CD14-positive monocyte (primary cell): Measurements from ENCODE around the gene PKLR. TPM values are rescaled to one million over a fixed set of nuclear protein-coding genes. Genes with fewer than 3 reads are reported as not detected.

Source experiments
- DNase-seq, 3 donors: peaks; one replicate each; pipeline ENCODE4 v3.0.0-alpha.2; 2011 to 2022
- H2AFZ ChIP-seq: 2 replicates; pipeline ENCODE4 v1.6.0; 2012; ENCODE audit warnings: mild to moderate bottlenecking, low read depth, low read length, inconsistent platforms; ENCODE audit not compliant: insufficient read depth, poor library complexity, severe bottlenecking
- H3K27ac ChIP-seq, 2 donors: 1 replicate in 1 of 2; 2 replicates in 1 of 2; pipeline ENCODE4 v1.5.1; 2012 to 2013; ENCODE audit warnings: low read length in 2 of 2, control low read depth in 1 of 2, inconsistent platforms in 1 of 2, low read depth in 1 of 2, mild to moderate bottlenecking in 1 of 2
- H3K27me3 ChIP-seq, 2 donors: one replicate each; pipeline versions ENCODE4 v1.6.0 to v1.6.1; 2011 to 2013; ENCODE audit warnings: low read length in 2 of 2; ENCODE audit not compliant: control insufficient read depth in 2 of 2, insufficient read depth in 2 of 2
- H3K36me3 ChIP-seq, 2 donors: replicated peaks in 1 of 2; 1 replicate in 1 of 2; 2 replicates in 1 of 2; pipeline versions ENCODE4 v1.5.1 to v1.6.1; 2012 to 2013; ENCODE audit warnings: low read length in 2 of 2, control low read depth in 1 of 2, inconsistent platforms in 1 of 2, mild to moderate bottlenecking in 1 of 2; ENCODE audit not compliant: insufficient read depth in 2 of 2, control insufficient read depth in 1 of 2
- H3K4me1 ChIP-seq, 2 donors: 1 replicate in 1 of 2; 2 replicates in 1 of 2; pipeline versions ENCODE4 v1.5.1 to v1.6.1; 2012 to 2013; ENCODE audit warnings: low read length in 2 of 2, control low read depth in 1 of 2, inconsistent platforms in 1 of 2, mild to moderate bottlenecking in 1 of 2, moderate library complexity in 1 of 2; ENCODE audit not compliant: insufficient read depth in 2 of 2, control insufficient read depth in 1 of 2
- H3K4me2 ChIP-seq: replicated peaks from 2 replicates; pipeline ENCODE3; 2012; ENCODE audit warnings: low read length, moderate library complexity, mild to moderate bottlenecking; ENCODE audit not compliant: poor library complexity, severe bottlenecking; ENCODE audit errors: extremely low read depth
- H3K4me3 ChIP-seq, 3 experiments: fragments of 200-600 bp in 1 of 3; sonication (generic) in 1 of 3; replicated peaks in 1 of 3; 1 replicate in 2 of 3; 2 replicates in 1 of 3; pipeline ENCODE4 v1.5.1; 2011 to 2013; ENCODE audit warnings: low read length in 3 of 3, mild to moderate bottlenecking in 3 of 3, control low read depth in 2 of 3, low read depth in 2 of 3, inconsistent platforms in 1 of 3, moderate library complexity in 1 of 3
- H3K79me2 ChIP-seq: 2 replicates; pipeline ENCODE4 v1.6.0; 2012; ENCODE audit warnings: mild to moderate bottlenecking, control low read depth, inconsistent platforms, low read length, moderate library complexity; ENCODE audit not compliant: insufficient read depth
- H3K9ac ChIP-seq: 2 replicates; pipeline ENCODE4 v1.6.0; 2017; ENCODE audit warnings: low read length, mild to moderate bottlenecking; ENCODE audit not compliant: insufficient read depth, poor library complexity, severe bottlenecking
- H3K9me3 ChIP-seq, 2 donors: replicated peaks in 1 of 2; 1 replicate in 1 of 2; 2 replicates in 1 of 2; pipeline versions ENCODE4 v1.5.1 to v1.6.1; 2012 to 2013; ENCODE audit warnings: low read length in 2 of 2, control low read depth in 1 of 2; ENCODE audit not compliant: control insufficient read depth in 1 of 2, insufficient read depth in 1 of 2
- H4K20me1 ChIP-seq: 2 replicates; pipeline ENCODE4 v1.6.0; 2012; ENCODE audit warnings: mild to moderate bottlenecking, low read length, control low read depth, moderate library complexity; ENCODE audit not compliant: insufficient read depth
- H3K27ac Mint-ChIP-seq, 7 donors: one replicate each; pipeline ENCODE4 v1.8.0; 2020; ENCODE audit warnings: mild to moderate bottlenecking in 7 of 7, mixed read lengths in 7 of 7, moderate library complexity in 6 of 7, inconsistent platforms in 2 of 7
- H3K27me3 Mint-ChIP-seq, 3 donors: one replicate each; pipeline ENCODE4 v1.8.0; 2021 to 2022; ENCODE audit warnings: low read depth in 3 of 3, mild to moderate bottlenecking in 3 of 3, mixed read lengths in 3 of 3, moderate library complexity in 3 of 3, inconsistent platforms in 1 of 3
- H3K36me3 Mint-ChIP-seq, 2 donors: one replicate each; pipeline ENCODE4 v1.8.0; 2020; ENCODE audit warnings: mixed read lengths in 2 of 2, inconsistent platforms in 1 of 2, mild to moderate bottlenecking in 1 of 2
- H3K4me1 Mint-ChIP-seq: one replicate; pipeline ENCODE4 v1.8.0; 2020; ENCODE audit warnings: mild to moderate bottlenecking, mixed read lengths
- H3K4me3 Mint-ChIP-seq, 2 donors: one replicate each; pipeline ENCODE4 v1.8.0; 2020; ENCODE audit warnings: mild to moderate bottlenecking in 2 of 2, mixed read lengths in 2 of 2, moderate library complexity in 1 of 2
- H3K9me3 Mint-ChIP-seq, 7 donors: one replicate each; pipeline ENCODE4 v1.8.0; 2020 to 2022; ENCODE audit warnings: mixed read lengths in 7 of 7, mild to moderate bottlenecking in 6 of 7, moderate library complexity in 6 of 7, inconsistent platforms in 2 of 7
- WGBS: methylation state at CpG from one replicate; pipeline ENCODE4 v1.1.5; 2013; ENCODE audit warnings: missing lambda C conversion rate; ENCODE audit not compliant: insufficient coverage; 5-methylcytosine and 5-hydroxymethylcytosine counted together
- intact Hi-C, 2 donors: fragments of 100-400 bp; cut with micrococcal nuclease; formaldehyde crosslinking; loops; one replicate each; pipeline versions ENCODE4 v1.15.0 to v1.15.1; 2023
- polyA plus RNA-seq, 3 donors: library from polyadenylated mRNA; depleted of rRNA in 1 of 3; unstranded in 2 of 3; stranded (reverse) in 1 of 3; fragments of 300-500 nt in 2 of 3; fragments of >200 nt in 1 of 3; fragmentation: Illumina TruSeq in 2 of 3; gene quantifications; 1 replicate in 2 of 3; 2 replicates in 1 of 3; pipeline ENCODE4 v1.2.3, GENCODE V29; 2012 to 2021
- TF ChIP-seq, protein P1 (sequence below): fragments of 200-600 bp; IDR thresholded peaks from one replicate; pipeline ENCODE4 v1.8.0; 2022; ENCODE audit warnings: antibody characterized with exemption, mild to moderate bottlenecking

The PKLR gene
- polyA plus RNA-seq, 3 donors = 0.05 TPM; not detected in 2

GRCh38 chr1:155277902-155278688, 23.1 kb downstream of the PKLR start:
- peak overlapping the region; percentile 33 to 82 (median 63) for H3K4me3 ChIP-seq
- H3K79me2 ChIP-seq = peaks cover under 1% of the 10 kb centered on the region
- Mint-ChIP-seq H3K27ac (peak overlapping the region in 1 of 7 donors; percentile 43), H3K9me3 (no peaks in the 10 kb centered on the region), H3K36me3 (no peaks in the 10 kb centered on the region), H3K4me3 (peak overlapping the region; percentile 75 to 87), H3K4me1 (peaks cover 29% of the 10 kb centered on the region), H3K27me3 (peaks cover 12 to 19% (median 14%) of the 10 kb centered on the region in 3 donors)
- peaks cover 22 to 28% of the 10 kb centered on the region in 2 donors for H3K4me1 ChIP-seq
- H3K4me2 ChIP-seq = peak overlapping the region; percentile 99
- DNase-seq = peak in 1 of 3 donors; percentile 48
- intact Hi-C loops = loop anchor here (2.0 to 5.0 kb wide), 3 partner anchors 15 to 45 kb away; partner anchors contain the start of genes RUSC1 (in 1 of the 2) and SCAMP3 (in 1 of the 2)
- H3K9ac ChIP-seq = peak overlapping the region; percentile 56
- H3K36me3 ChIP-seq = no peaks in the 10 kb centered on the region
- H4K20me1 ChIP-seq = no peaks in the 10 kb centered on the region
- TF ChIP-seq, protein P1, sequence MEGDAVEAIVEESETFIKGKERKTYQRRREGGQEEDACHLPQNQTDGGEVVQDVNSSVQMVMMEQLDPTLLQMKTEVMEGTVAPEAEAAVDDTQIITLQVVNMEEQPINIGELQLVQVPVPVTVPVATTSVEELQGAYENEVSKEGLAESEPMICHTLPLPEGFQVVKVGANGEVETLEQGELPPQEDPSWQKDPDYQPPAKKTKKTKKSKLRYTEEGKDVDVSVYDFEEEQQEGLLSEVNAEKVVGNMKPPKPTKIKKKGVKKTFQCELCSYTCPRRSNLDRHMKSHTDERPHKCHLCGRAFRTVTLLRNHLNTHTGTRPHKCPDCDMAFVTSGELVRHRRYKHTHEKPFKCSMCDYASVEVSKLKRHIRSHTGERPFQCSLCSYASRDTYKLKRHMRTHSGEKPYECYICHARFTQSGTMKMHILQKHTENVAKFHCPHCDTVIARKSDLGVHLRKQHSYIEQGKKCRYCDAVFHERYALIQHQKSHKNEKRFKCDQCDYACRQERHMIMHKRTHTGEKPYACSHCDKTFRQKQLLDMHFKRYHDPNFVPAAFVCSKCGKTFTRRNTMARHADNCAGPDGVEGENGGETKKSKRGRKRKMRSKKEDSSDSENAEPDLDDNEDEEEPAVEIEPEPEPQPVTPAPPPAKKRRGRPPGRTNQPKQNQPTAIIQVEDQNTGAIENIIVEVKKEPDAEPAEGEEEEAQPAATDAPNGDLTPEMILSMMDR = peak; percentile 21
- no peaks in the 10 kb centered on the region for H3K9me3 ChIP-seq
- 1% methylated on average over 16 of the region's 29 CpGs for WGBS
- peaks cover 0 to 20% of the 10 kb centered on the region in 2 donors for H3K27me3 ChIP-seq
- H2AFZ ChIP-seq = peak overlapping the region; percentile 95
- no peak overlapping the region for H3K27ac ChIP-seq

DNA sequence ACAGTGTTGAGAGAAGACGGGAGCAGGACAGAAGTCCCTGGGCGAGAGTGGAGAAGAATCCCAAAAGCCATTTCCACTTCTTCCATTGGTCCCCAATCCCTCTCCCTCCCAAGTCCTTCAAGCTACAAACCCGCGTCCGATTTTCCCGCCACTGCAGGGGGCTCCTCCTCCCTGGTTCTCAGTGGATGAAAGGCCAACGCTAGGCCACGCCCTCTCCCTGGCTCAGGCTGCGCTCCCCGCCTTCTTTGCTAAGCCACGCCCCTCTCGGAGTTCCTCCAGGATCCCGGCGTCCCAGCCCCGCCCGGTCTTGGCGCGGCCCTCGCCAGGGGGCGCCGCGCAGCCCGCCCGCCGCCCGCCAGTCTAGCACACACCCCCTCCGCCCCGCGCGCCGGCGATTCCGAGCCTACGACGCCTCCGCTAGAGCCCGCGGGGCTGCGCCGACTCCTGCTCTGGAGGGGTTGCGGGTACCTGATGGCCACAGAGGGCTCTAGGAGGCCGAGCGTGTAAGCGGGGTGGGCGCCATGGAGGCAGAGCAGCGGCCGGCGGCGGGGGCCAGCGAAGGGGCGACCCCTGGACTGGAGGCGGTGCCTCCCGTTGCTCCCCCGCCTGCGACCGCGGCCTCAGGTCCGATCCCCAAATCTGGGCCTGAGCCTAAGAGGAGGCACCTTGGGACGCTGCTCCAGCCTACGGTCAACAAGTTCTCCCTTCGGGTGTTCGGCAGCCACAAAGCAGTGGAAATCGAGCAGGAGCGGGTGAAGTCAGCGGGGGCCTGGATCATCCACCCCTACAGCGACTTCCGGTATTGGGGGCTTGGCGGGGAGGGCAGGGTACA, 24.0 kb downstream of the PKLR start, which contains the start of gene HCN3:
Gene HCN3 (plus strand): TSS at position 394 of the 832 bp plus-strand sequence. CDS start 128 bp downstream, at position 522.
- intact Hi-C loops = loop anchor here (2.0 to 5.0 kb wide), 2 partner anchors 14 to 45 kb away; partner anchors contain the start of genes RUSC1 (in 1 of the 2) and SCAMP3 (in 1 of the 2)
- Mint-ChIP-seq H3K4me1 (peaks cover 33% of the 10 kb centered on the region), H3K36me3 (no peaks in the 10 kb centered on the region), H3K4me3 (peak within 1 kb of the TSS; percentile 75 to 87), H3K9me3 (no peaks in the 10 kb centered on the region), H3K27ac (peak within 1 kb of the TSS in 1 of 7 donors; percentile 9), H3K27me3 (peaks cover 12 to 19% (median 14%) of the 10 kb centered on the region in 3 donors)
- Histone ChIP-seq H3K36me3 (no peaks in the 10 kb centered on the region), H4K20me1 (peaks cover 7% of the 10 kb centered on the region), H3K4me1 (peaks cover 28 to 35% of the 10 kb centered on the region in 2 donors), H3K4me2 (peak within 1 kb of the TSS; percentile 99), H3K79me2 (peaks cover 8% of the 10 kb centered on the region), H3K27me3 (peaks cover 0 to 20% of the 10 kb centered on the region in 2 donors), H3K27ac (no peak within 1 kb of the TSS), H3K9ac (peak within 1 kb of the TSS; percentile 56), H3K4me3 (peak within 1 kb of the TSS; percentile 33 to 82 (median 63)), H3K9me3 (no peaks in the 10 kb centered on the region), H2AFZ (peak within 1 kb of the TSS; percentile 95)
- TF ChIP-seq, protein P1 = peak; percentile 54
- DNase-seq = peak; percentile 89 to 96 (median 93)
- under 1% methylated on average over 63 of the region's 68 CpGs for WGBS
